Type B pancreatic cell (in vitro differentiated cells): ENCODE measurements around the gene AGTPBP1. TPM values are rescaled to one million over a fixed set of nuclear protein-coding genes. Genes with fewer than 3 reads are reported as not detected.

Source experiments
- DNase-seq: peaks from one replicate; pipeline ENCODE4 v3.0.0; 2021; ENCODE audit warnings: mixed read lengths; ENCODE audit not compliant: unreplicated experiment; ENCODE audit errors: extremely low spot score
- H3K27ac Mint-ChIP-seq: 2 replicates; pipeline ENCODE4 v1.8.0; 2021; ENCODE audit warnings: mild to moderate bottlenecking, mixed read lengths
- H3K27me3 Mint-ChIP-seq: 2 replicates; pipeline ENCODE4 v1.8.0; 2021; ENCODE audit warnings: mixed read lengths
- H3K36me3 Mint-ChIP-seq: 2 replicates; pipeline ENCODE4 v1.8.0; 2021; ENCODE audit warnings: mixed read lengths
- H3K4me1 Mint-ChIP-seq: one replicate; pipeline ENCODE4 v1.8.0; 2021; ENCODE audit warnings: mixed read lengths; ENCODE audit not compliant: unreplicated experiment
- H3K4me3 Mint-ChIP-seq: 2 replicates; pipeline ENCODE4 v1.8.0; 2021; ENCODE audit warnings: mild to moderate bottlenecking, mixed read lengths
- H3K9me3 Mint-ChIP-seq: 2 replicates; pipeline ENCODE4 v1.8.0; 2021; ENCODE audit warnings: mixed read lengths
- total RNA-seq: library from RNA; stranded (reverse); gene quantifications from 2 replicates; pipeline ENCODE4 v1.2.1, GENCODE V29; 2021; ENCODE audit warnings: low replicate concordance
- TF ChIP-seq, protein P1 (sequence below): fragments of 200-600 bp; sonication (generic); conservative IDR thresholded peaks from 2 replicates; pipeline ENCODE4 v1.5.0; 2021; ENCODE audit warnings: antibody characterized with exemption, mild to moderate bottlenecking

AGTPBP1 gene
- total RNA-seq, 1 donor from 2014 or later, result 35.6 TPM

DNA sequence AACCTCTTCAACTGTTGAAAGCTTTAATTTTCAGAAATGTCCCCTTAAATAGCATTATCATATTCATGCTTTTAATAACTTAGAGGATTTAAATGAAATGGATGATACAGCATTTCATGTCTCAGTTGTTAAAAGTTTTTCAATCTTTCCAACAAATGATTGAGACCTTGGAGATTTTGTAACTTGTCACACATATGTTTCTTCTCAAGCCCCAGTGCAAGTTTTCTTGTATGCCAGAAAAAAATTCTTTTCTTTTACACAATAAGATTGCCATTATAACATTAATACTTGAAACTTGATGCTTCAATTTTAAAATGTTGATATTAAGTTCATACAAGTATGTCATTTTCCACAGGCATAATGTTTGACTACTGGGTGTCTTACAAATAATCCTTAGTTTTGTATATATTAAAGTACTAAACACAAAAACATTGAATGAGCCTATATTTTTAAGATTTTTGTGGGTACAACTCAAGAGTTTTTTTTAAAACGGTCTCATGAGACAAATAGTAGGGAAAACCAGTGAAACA is 124.5 kb downstream of the AGTPBP1 start:
- Mint-ChIP-seq H3K4me3 (no peak overlapping the region), H3K27me3 (no peaks in the 10 kb centered on the region), H3K27ac (no peak overlapping the region), H3K4me1 (no peaks in the 10 kb centered on the region), H3K36me3 (peaks cover 4% of the 10 kb centered on the region), H3K9me3 (no peaks in the 10 kb centered on the region)
- TF ChIP-seq, protein P1, sequence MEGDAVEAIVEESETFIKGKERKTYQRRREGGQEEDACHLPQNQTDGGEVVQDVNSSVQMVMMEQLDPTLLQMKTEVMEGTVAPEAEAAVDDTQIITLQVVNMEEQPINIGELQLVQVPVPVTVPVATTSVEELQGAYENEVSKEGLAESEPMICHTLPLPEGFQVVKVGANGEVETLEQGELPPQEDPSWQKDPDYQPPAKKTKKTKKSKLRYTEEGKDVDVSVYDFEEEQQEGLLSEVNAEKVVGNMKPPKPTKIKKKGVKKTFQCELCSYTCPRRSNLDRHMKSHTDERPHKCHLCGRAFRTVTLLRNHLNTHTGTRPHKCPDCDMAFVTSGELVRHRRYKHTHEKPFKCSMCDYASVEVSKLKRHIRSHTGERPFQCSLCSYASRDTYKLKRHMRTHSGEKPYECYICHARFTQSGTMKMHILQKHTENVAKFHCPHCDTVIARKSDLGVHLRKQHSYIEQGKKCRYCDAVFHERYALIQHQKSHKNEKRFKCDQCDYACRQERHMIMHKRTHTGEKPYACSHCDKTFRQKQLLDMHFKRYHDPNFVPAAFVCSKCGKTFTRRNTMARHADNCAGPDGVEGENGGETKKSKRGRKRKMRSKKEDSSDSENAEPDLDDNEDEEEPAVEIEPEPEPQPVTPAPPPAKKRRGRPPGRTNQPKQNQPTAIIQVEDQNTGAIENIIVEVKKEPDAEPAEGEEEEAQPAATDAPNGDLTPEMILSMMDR, result no peak
- no peak for DNase-seq

- Mint-ChIP-seq H3K27me3 (no peaks in the 10 kb centered on the region), H3K27ac (no peak overlapping the region), H3K9me3 (no peaks in the 10 kb centered on the region), H3K4me3 (no peak overlapping the region), H3K4me1 (peaks cover 2% of the 10 kb centered on the region), H3K36me3 (peaks cover 4% of the 10 kb centered on the region)
- TF ChIP-seq, protein P1, result no peak
- DNase-seq, result no peak
Observed at GRCh38 chr9:85615792-85616191, 126.0 kb downstream of the AGTPBP1 start.

- no peak for DNase-seq
- H3K9me3 Mint-ChIP-seq, result no peaks in the 10 kb centered on the region
- H3K4me1 Mint-ChIP-seq, result peaks cover 14% of the 10 kb centered on the region
- peak overlapping the region; percentile 15 for H3K4me3 Mint-ChIP-seq
- no peaks in the 10 kb centered on the region for H3K27me3 Mint-ChIP-seq
- H3K36me3 Mint-ChIP-seq, result peaks cover 7% of the 10 kb centered on the region
- H3K27ac Mint-ChIP-seq, result peak overlapping the region; percentile 30
- TF ChIP-seq, protein P1, result peak; percentile 91
Observed at GRCh38 chr9:85610074-85610860, 131.5 kb downstream of the AGTPBP1 start.

DNA sequence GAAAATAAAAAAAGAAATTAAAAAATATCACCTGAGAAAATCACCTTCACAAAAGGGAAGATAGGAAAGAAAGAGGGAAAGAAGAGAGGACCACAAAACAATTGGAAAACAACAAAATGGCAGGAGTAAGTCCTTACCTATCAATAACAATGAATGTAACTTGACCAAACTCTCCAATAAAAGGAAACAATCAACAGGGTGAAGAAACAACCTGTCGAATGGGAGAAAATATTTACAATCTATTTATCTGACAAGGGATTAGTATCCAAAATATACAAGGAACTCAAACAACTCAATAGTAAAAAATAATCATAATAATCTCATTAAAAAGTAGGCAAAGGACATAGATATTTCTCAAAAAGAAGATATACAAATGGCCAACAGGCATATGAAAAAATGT is 135.8 kb downstream of the AGTPBP1 start:
- DNase-seq, result no peak
- H3K27ac Mint-ChIP-seq, result no peak overlapping the region
- peaks cover 13% of the 10 kb centered on the region for H3K4me1 Mint-ChIP-seq
- H3K36me3 Mint-ChIP-seq, result peaks cover 28% of the 10 kb centered on the region
- no peaks in the 10 kb centered on the region for H3K9me3 Mint-ChIP-seq
- TF ChIP-seq, protein P1, result no peak
- H3K27me3 Mint-ChIP-seq, result no peaks in the 10 kb centered on the region
- no peak overlapping the region for H3K4me3 Mint-ChIP-seq

DNA sequence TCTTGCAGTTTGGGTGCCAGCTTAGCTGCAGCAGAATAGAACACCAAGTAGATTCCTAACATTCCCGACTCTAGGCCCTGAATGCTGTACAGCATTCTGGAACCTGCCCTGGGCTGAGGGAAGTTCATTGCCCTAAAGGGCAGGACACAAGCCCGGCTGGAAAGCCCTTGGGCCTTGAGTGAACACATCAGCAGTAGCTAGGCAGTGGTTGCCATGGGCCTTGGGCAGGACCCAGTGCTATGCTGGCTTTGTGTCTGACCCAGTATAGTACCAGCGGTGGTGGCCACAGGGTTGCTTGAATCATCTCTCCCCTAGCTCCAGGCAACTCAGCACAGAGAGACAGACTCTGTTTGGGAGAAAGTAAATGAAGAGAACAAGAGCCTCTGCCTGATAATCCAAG is 137.8 kb downstream of the AGTPBP1 start:
- Mint-ChIP-seq H3K36me3 (peaks cover 35% of the 10 kb centered on the region), H3K27ac (no peak overlapping the region), H3K4me3 (no peak overlapping the region), H3K27me3 (no peaks in the 10 kb centered on the region), H3K4me1 (peaks cover 7% of the 10 kb centered on the region), H3K9me3 (no peaks in the 10 kb centered on the region)
- DNase-seq, result no peak
- TF ChIP-seq, protein P1, result no peak
